GM21390 (cell line): ENCODE measurements around the gene IGFALS.

ENCODE experiments used
- ATAC-seq: cut with Tn5 transposase; IDR thresholded peaks from one replicate; pipeline ENCODE4 v1.9.1; 2021; ENCODE audit not compliant: unreplicated experiment

IGFALS gene

DNA sequence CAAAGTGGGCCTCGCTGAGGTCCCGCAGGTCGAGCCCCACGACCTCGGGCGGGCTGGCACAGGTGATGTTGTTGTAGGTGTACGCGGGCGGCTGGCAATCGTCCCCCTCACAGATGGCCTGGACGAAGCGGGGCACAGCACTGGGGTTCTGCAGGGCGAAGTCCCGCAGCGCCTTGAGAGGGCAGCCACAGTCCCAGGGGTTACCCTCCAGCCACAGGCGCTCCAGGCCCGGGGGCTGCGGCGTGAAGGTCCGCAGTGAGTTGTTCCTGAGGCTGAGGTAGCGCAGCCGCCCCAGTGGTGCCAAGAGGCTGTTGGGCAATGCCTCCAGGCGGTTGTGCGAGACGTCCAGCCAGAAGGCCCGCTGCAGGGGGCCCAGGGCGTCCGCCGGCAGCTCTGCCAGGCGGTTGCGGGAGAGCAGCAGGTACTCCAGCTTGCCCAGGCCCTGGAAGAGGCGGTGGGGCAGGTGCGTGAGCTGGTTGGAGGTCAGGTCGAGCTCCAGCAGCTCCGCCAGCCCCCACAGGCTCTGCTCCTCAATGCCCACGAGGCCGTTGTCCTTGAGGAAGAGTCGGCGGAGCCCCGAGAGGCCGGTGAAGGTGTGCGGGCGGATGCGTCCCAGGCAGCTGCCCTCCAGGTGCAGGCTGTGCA is 2.8 kb downstream of the IGFALS start:
- ATAC-seq, result no peak

DNA sequence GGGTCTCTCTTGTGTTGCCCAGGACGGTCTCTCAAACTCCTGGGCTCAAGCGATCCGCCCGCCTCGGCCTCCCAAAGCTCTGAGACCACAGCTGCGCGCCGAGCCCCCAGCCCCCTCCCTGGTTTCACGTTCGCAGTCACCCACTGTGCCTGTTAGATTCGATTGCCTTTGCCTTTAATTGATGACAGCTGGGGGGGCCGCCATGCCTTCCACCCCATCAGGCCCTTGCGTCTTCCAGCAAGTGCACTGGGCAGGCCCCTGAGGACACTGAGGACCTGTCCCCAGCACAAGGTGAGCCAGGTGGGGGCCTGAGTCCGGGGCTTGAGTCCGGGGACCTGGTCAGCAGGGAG is 3.3 kb downstream of the IGFALS start:
- ATAC-seq, result no peak

DNA sequence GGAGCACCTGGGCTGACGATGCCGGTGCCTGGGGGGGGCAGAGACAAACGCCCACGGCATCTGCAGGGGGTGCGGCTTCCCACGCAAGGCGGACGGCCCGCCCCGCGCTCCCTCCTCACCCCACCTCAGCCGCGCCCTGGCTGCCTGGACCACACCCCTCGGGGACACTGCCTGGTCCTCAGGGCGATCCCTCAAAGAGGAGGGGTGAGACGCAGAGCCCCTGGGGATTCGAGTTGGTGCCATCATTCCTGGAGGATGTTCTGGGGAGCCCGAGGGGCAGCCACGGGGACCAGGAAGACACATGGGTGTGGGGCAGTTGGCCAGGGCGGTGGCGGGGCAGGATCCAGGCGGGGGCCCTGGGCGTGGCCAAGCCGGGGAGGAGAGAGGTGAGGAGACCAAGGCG is 3.9 kb downstream of the IGFALS start:
- ATAC-seq, result no peak

DNA sequence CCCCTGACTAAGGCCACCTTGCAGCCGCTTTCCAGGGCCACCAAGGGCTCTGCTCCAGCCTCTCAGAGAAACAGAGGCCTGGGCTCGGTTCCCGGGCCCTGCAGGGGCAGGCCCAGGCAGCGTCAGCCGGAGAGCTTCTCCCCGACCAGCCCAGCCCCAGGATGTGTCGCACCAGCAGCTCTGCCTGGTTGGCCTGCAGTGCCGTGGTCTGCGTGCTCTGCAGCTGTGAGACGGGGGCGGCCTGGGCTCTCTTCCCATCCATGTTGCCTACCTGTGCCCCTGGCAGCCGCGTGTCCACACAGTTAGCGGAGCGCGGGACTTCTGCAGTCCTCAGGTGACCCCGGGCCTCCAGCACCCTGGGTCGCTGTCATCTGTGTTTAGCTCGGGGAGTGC is 4.8 kb downstream of the IGFALS start:
- no peak for ATAC-seq

DNA sequence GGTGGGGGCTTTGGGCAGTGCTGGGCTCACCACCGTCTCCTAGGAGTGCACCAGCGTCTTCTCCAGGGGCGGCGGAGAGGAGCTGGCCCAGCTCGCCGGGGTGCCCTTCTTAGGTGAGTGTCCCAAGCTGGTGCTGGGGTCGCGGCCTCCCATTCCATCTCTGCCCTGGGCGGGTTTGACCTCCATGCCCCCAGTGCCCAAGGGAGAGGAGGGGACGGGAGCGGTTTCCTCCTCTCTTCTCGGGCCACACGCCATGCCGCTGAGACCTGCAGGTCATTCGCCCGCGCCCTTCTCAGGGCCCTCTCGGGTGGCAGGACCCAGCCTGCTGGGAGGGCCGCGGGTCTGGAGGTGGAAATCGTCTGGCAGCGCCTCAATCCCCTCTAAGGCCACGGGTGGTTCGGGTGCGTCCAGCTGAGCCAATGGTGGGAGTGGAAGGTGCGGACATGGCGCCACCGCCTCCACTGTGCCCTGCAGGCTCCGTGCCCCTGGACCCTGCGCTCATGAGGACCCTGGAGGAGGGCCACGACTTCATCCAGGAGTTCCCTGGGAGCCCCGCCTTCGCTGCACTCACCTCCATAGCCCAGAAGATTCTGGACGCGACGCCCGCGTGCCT is 5.3 kb downstream of the IGFALS start:
- no peak for ATAC-seq

DNA sequence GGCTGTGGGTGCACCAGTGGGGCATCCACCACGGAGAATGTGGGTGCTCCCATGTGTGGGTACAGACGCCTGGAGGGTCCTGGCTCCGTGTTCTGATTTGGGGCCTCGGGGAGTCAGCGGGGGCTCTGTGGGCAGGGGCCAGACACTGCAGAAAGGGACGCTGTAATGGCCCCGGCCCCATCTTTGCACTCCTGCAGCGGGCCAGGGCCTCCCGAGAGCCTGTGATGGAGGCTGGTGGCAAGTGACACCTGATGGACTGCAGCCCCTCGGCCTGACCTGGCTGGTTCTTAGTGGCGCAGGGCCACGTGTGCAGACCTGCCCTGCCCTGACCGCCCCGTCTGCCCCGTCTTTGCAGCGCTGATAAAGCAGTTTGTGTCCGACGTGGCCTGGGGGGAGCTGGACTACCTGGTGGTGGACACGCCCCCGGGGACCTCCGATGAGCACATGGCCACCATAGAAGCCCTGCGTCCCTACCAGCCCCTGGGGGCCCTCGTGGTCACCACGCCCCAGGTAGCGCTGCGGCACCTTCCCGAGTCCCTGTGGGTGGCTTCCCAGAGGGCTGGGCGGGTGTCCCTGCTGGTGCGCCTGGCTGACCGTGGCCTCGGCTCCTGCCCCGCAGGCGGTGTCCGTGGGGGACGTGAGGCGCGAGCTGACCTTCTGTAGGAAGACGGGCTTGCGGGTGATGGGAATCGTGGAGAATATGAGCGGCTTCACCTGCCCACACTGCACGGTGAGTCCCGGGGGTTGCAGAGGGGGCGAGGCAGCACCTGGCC is 6.0 kb downstream of the IGFALS start:
- no peak for ATAC-seq

DNA sequence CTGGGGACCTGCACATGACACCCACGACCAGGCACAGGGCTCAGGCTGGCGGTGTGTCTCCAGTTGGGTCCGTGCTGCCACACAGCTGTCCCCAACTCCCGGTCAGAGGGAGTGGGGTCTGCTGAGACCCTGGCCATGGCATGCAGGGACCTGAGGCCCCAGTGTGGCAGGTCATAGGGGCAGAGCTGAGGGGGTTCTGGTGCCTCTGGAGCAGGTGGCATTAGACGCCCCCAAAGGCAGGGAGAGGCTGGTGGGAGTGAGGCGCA is 6.5 kb downstream of the IGFALS start:
- ATAC-seq, result no peak

DNA sequence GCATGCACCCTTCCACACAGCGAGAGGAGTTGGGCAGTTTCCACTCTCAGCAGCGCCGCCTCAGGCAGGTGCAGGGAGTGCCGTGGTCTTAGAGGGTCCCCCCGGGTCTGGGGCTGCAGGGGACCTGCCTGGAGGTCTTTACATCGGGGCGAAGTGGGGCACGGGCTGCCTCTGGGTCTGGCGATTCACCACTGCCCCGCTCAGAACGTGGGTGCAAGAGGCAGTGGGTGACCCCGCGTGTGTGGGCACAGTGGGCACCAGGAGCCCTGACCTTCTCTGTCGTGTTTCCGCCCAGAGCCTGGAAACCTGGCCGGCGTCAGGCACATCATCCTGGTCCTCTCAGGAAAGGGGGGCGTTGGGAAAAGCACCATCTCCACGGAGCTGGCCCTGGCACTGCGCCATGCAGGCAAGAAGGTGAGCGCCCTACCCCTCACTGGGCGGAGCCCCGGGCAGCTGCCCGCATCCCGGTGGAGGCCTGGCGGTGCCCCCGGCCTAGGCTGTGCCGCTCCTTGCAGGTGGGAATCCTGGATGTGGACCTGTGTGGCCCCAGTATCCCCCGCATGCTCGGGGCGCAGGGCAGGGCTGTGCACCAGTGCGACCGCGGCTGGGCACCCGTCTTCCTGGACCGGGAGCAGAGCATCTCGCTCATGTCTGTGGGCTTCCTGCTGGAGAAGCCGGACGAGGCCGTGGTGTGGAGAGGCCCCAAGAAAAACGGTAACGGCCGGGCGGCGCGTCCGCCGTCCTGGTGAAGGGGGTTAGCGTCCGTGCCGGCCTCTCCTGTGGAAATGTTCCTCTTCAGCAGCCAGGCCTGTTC is 7.1 kb downstream of the IGFALS start:
- ATAC-seq, result no peak

DNA sequence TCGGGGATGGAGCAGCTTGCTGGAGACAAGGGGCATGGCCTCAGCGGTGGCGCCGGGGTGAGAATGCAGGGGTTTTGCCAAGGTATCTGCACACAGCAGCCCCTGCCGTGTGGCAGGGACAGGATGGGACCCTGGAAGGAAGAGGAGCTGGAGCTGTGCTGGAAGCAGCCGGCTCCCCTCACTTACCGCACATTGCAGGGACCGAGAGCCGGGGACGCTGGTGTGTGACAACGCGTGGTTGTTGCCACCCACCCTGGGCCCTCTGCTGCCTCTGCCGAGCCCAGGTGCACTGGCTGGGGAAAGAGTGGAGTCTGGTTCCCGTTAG is 7.7 kb downstream of the IGFALS start:
- no peak for ATAC-seq

DNA sequence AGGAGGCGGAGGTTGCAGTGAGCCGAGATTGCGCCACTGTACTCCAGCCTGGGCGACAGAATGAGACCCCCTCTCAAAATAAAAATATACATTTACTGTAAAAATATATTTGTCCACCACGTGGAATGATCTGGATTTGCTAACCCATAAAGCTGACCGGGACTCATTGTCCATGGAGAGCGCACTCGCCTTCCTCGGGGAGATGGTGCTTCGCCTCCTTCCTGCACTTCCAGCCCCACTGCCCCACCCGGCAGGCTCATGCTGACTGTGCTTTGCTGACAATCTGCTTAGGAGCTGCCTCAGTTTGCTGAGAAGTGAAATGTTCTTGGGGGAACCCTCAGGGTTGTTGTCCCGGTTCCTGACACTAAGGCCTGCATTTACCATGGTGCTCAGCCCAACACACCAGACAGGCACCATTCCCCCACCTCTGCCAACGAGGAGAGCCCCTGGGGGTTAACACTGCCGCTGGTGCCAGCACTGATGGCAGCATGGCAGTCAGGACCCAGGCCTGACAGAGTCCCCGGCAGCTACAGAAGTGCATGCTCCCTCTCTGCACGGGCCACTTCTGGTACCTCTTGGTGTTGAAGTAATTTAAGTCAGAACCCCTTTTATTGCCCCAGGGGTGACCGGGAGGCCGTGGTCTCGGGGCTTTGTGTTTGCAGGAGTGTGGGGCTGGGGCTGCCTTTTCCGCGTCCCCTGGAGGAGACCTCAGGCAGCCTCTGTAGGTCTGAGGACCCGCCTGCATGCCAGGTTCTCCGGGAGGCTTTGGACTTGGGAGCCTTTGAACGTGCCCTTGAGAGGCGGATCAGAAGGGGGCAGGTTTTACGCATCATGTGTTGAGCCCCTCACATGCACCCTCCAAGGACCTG is 8.3 kb downstream of the IGFALS start:
- ATAC-seq, result no peak

DNA sequence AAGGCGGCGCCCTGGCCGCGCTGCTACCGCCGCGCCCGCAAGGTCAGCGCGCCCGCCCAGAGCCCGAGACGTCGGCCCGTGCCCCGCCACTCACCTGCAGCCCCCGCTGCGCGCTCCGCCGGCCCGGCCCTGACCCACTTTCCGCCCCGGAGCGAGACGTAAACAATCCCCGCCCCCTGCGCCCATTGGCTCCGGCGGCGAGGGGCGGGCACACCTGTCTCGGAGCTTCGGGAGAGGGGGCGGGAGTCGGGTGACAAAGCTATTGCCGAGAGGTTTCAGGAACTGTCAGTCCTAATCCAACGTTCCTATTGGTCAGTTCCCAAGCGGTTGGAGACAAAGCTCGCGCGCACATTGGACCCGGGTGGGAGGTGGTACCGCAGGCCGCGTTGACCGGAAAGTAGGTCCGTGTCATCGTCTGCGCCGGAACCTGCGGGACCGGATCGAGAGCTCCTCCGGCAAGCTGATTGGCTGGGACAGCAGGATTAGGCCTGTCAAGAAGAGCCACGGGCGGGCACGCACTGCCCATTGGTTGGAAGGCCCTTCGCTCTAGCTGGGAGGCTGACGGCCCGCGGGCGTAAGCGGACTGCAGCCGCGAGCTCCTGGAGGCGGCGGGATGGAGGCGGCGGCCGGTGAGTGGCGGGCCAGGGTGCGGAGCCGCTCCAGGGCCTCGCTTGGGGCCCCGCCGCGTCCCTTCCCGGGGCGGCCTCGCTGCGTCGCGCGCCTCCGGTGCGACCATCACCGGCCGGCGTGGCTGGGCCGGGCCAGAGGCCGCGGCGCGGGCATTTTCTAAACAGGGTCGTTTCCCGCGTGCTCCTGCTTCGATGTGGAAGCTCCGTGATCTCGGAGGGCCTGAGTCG is 10.9 kb downstream of the IGFALS start, which contains the start of the genes NUBP2 and SPSB3:
TSS of gene NUBP2 (plus strand) at position 553 of the 857 bp plus-strand sequence. CDS start at position 614, 61 bp downstream.
TSS of gene SPSB3 (minus strand) at position 164 of the 857 bp plus-strand sequence. CDS start 1,088 bp downstream, outside the sequence.
- ATAC-seq, result peak; percentile 77

DNA sequence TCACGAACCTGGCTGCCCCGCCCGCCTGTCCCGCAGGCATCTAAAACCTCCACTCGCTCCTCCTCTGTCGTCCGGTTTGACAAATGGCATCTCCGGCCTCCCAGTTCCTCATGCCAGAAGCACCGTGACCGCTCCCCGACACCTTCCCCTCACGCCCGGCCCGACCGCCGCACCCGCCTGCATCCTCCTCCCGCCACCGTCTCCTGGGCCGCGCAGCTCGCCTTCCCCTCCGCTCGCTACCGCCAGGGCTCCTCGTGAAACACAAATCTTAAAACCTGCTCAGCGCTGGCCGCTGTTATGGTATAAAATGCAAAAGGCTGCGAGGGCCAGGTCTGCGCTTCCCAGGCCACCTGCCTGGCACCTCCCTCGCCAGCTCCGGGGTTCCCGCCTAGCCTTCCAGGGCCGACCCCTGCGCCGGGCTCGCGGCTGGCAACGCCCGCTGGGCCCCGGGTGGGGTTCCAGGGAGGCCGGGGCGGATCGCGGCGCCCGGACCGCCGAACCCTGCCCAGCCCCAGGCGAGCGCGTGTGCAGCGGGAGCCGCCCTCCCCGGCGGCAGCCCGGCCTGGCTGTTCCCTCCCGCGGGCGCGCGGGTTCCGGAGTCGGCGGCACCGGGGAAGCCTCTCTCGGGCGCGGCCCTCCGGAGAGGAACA is 11.6 kb downstream of the IGFALS start:
- ATAC-seq, result peak; percentile 9

DNA sequence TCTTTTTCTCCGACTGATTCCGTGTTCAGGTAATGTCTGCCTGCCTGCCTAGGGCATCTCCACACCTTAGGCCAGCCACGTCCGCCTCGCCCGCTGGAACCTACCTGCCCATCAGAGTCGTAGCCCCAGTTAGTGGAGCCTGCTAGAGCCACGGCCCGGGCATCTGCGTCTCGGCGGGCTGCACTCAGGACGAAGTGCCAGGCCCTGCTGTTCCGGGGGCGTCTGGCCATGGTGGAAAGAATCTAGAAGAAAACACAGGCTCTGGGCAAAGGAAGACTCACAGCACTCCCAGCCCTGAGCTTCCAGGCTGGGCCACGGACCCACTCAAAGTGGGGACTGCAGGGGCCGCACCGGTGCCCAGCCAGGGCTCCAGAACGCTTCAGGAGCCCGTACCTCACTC is 12.3 kb downstream of the IGFALS start:
- ATAC-seq, result no peak

DNA sequence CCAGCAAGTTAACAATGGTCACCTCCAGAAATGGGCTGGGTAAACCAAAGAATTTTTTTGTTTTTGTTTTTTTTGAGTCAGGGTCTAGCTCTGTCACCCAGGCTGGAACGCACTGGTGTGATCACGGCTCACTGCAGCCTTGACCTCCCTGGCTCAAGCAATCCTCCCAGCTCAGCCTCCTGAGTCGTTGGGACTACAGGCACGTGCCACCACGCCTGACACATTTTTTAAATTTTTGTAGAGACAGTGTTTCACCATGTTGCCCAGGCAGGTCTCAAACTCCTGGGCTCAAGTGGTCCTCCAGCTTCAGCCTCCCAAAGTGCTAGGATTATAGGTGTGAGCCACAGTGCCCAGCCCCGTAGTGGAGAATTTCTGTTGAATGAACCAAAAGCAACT is 12.8 kb downstream of the IGFALS start:
- no peak for ATAC-seq

DNA sequence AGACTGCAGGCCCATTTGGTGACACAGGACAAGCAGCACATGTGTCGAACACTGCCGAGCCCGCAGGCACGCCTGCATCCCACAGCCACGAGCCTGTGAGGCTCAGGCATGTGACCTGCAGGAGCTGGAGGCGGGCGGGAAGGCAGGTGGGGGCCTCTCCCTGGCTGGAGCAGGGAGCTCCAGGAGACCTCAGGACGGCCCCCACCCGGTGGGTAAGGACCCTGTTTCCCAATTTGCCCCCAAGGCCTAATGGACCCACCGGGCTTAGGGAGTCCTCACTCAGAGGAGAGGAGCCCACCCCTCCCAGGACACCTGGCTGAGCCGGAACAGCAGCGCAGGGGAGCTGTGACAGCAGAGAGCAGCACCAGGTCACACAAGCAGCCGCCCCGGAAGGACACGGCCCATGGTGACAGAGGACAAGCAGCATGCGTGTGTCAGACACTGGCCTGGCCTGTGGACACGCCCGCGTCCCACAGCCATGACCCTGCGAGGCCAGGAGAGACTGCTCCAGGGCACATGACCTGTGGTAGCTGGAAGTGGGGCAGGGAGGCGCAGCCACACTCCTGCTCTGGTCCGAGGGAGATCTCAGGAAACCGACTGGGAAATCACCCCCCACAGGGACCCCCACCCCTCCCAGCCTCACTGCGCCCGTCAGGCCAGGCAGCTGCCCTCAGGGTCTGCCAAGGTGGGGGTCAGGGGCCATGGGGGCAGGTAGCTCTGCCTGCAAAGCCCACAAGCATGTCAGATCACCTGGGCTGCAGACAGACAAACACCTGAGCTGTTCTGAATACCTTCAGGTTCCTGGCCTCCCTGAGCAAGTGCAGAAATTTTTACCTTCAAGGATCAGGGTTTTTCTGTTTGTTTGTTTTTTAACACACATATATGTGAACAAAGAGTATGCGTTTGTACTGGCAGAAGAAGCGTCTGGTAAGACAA is 13.5 kb downstream of the IGFALS start:
- ATAC-seq, result no peak

DNA sequence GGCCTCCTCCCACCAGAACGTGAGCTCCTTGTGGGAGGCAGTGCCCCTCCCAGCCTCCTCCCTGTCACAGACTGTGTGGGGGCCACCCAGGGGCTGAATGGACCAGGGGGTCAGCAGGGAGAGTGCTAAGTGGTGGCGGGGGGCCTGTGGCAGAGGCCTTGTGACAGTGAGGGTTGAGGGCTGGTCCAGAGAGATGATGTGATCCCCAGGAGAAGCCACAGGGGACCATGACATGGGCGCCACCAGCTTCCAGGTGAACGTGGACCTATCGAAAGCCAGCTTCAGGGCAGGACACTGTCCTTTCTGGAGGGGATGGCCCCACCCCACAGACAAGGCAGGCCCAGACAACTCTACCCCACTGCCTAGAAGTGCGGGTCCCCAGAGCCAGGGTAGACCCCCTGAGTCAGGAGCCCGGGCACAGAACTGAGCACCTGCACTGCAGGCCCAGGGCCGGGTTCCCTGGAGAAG is 14.2 kb downstream of the IGFALS start:
- no peak for ATAC-seq

DNA sequence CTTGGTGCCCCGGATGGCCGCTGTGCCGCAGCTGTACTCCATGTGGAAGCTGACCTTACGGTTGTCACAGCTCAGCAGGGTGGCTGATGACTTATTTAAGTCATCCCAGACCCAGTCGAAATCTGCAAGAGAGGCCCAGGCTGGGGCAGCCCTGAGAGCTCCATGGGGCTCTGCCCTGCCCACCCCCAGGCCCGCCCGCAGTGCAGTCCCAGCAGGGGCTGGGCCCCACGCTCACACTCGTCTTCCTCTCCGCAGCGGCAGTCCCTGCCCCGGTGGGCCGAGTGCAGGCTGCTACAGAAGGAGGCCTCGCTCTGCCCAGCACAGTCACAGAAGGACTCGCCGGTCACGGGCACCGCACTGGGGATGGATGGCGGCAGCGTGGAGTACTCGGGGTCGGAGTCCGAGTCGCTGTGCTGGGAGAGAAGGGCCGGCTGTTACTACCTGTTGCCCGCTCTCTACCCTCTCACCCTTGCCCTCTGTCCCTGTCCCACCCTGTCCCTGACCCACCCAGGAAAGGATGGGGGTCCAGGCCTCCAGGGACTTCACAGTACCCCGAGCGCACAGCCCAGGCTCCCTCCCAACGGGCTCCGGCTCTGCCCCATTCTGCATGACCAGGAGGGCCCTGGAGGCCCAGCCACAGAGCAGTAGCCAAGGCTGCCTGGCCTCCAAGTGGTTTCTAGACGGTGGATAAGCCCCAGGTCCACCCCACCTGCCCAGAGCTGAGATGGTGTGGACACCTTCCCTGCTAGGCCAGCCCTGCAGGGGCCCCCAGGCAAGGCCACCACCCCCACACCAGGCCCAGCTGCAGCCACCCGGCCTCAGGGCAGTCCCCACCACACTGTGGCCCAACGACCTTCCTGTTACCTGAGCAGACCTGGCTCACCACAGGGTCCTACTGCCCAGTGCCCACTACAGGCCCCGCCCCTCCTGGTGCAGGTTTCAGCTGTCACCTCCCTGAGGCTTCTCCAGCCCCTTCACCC is 15.0 kb downstream of the IGFALS start:
- no peak for ATAC-seq
